Keratinocyte (primary cell): ENCODE measurements around the gene GAS2. TPM values are rescaled to one million over a fixed set of nuclear protein-coding genes. Genes with fewer than 3 reads are reported as not detected.

ENCODE experiments used
- DNase-seq: peaks from one replicate; pipeline ENCODE4 v3.0.0-alpha.2; 2011; ENCODE audit warnings: low read depth, missing footprints, low spot score
- FAIRE-seq: peaks from 2 replicates; lab custom pipeline; 2011; peaks lifted over from hg19 to GRCh38; lab: Jason Lieb, UNC
- H2AFZ ChIP-seq: 2 replicates; pipeline ENCODE4 v1.6.0; 2012; ENCODE audit warnings: low read length, control low read depth, inconsistent platforms; ENCODE audit not compliant: control insufficient read depth
- H3K27ac ChIP-seq: 2 replicates; pipeline ENCODE4 v1.5.1; 2011; ENCODE audit warnings: low read length; ENCODE audit not compliant: control insufficient read depth, insufficient read depth
- H3K27me3 ChIP-seq: 3 replicates; pipeline ENCODE4 v1.6.0; 2011; ENCODE audit warnings: low read length; ENCODE audit not compliant: control insufficient read depth, insufficient read depth; ENCODE audit errors: extremely low read depth
- H3K36me3 ChIP-seq, 2 experiments: 2 replicates in 1 of 2; 3 replicates in 1 of 2; pipeline ENCODE4 v1.5.1; 2011; ENCODE audit warnings: low read length in 2 of 2, mild to moderate bottlenecking in 1 of 2; ENCODE audit not compliant: control insufficient read depth in 2 of 2, insufficient read depth in 2 of 2; ENCODE audit errors: extremely low read depth in 1 of 2
- H3K4me1 ChIP-seq: 3 replicates; pipeline ENCODE4 v1.5.1; 2011; ENCODE audit warnings: low read length; ENCODE audit not compliant: control insufficient read depth, insufficient read depth; ENCODE audit errors: extremely low read depth
- H3K4me2 ChIP-seq: 3 replicates; pipeline ENCODE4 v1.6.0; 2011; ENCODE audit warnings: low read depth, low read length; ENCODE audit not compliant: control insufficient read depth, insufficient read depth; ENCODE audit errors: extremely low read depth
- H3K4me3 ChIP-seq, 3 experiments: fragments of 200-600 bp in 1 of 3; sonication (generic) in 1 of 3; 2 replicates in 2 of 3; 3 replicates in 1 of 3; pipeline ENCODE4 v1.5.1; 2011 to 2016; ENCODE audit warnings: low read length in 3 of 3, mild to moderate bottlenecking in 3 of 3, control low read depth in 2 of 3, inconsistent platforms in 1 of 3, low read depth in 1 of 3, mixed read lengths in 1 of 3, mixed run types in 1 of 3, moderate library complexity in 1 of 3; ENCODE audit not compliant: control insufficient read depth in 2 of 3, insufficient read depth in 2 of 3; ENCODE audit errors: extremely low read depth in 1 of 3
- H3K79me2 ChIP-seq: 2 replicates; pipeline ENCODE4 v1.6.0; 2012; ENCODE audit warnings: low read length; ENCODE audit not compliant: control insufficient read depth, insufficient read depth
- H3K9ac ChIP-seq: 3 replicates; pipeline ENCODE4 v1.6.0; 2011; ENCODE audit warnings: low read length; ENCODE audit not compliant: control insufficient read depth, insufficient read depth; ENCODE audit errors: extremely low read depth
- H3K9me1 ChIP-seq: 3 replicates; pipeline ENCODE4 v1.6.0; 2011; ENCODE audit warnings: low read length; ENCODE audit not compliant: control insufficient read depth, insufficient read depth; ENCODE audit errors: extremely low read depth
- H3K9me3 ChIP-seq: 2 replicates; pipeline ENCODE4 v1.5.1; 2012; ENCODE audit warnings: low read depth, low read length; ENCODE audit not compliant: control insufficient read depth
- H4K20me1 ChIP-seq: 3 replicates; pipeline ENCODE4 v1.6.0; 2011; ENCODE audit warnings: low read length; ENCODE audit not compliant: control insufficient read depth, insufficient read depth; ENCODE audit errors: extremely low read depth
- EZH2 ChIP-seq: IDR thresholded peaks from one replicate; pipeline ENCODE4 v1.6.1; 2012; ENCODE audit warnings: inconsistent platforms, mild to moderate bottlenecking, low read length, moderate library complexity
- dilution Hi-C: fragments of 300-500 bp; cut with MboI; formaldehyde crosslinking; loops from one replicate; pipeline ENCODE4 v1.7.0; 2020; ENCODE audit warnings: low sequenced_read_pairs; ENCODE audit not compliant: extremely low pct_ligation_motif_present
- polyA plus RNA-seq, 5 experiments: library from polyadenylated mRNA; depleted of rRNA in 3 of 5; stranded (reverse) in 3 of 5; stranded (forward) in 1 of 5; unstranded in 1 of 5; fragments of >200 nt; gene quantifications; 1 replicate in 1 of 5; 2 replicates in 3 of 5; 3 replicates in 1 of 5; pipeline versions ENCODE4 v1.2.1 to v1.2.3, GENCODE V29; 2011 to 2012; ENCODE audit warnings: missing spikeins in 2 of 5, low read depth in 1 of 5, low replicate concordance in 1 of 5
- TF ChIP-seq, protein P1 (sequence below), 3 experiments: IDR thresholded peaks in 1 of 3; conservative IDR thresholded peaks in 1 of 3; optimal IDR thresholded peaks in 1 of 3; 2 replicates in 2 of 3; 3 replicates in 1 of 3; pipeline versions ENCODE3 to v1.5.1; 2011; ENCODE audit warnings: low read length in 3 of 3, mild to moderate bottlenecking in 3 of 3, moderate library complexity in 2 of 3, control low read depth in 1 of 3, inconsistent platforms in 1 of 3; ENCODE audit not compliant: insufficient read depth in 2 of 3; ENCODE audit errors: extremely low read depth in 1 of 3

GAS2 gene
- polyA plus RNA-seq, 1 donor (not counting 4 experiments of a cell fraction or from before 2014, with no cell fraction given) = 0.62 TPM

DNA sequence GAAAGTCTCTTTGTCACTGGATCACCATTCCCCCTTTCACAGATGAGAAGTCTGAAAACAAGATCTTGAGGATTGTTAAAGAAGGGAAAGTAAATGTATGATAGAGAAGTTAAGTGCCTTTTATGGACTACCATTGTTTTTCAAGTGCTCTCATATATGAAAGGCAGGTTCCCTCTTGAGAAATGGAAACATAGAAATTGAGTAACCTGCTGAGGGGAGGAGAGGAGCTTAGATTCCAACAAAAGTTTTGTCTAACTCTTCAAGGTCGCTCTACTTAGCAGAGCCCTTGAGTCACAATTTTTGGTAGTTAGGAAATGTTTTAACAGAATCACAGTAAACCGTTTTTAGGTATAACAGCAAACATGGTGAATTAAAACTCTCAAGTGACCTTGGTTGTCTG is 83.1 kb downstream of the GAS2 start:
- DNase-seq (no peak), FAIRE-seq (no peak)
- no peak overlapping the region for H3K9ac ChIP-seq
- H3K4me2 ChIP-seq = no peak overlapping the region
- H3K4me3 ChIP-seq = no peak overlapping the region
- no peaks in the 10 kb centered on the region for H3K9me3 ChIP-seq
- no peaks in the 10 kb centered on the region for H3K79me2 ChIP-seq
- H3K27me3 ChIP-seq = no peaks in the 10 kb centered on the region
- no peak for TF ChIP-seq EZH2
- TF ChIP-seq, protein P1, sequence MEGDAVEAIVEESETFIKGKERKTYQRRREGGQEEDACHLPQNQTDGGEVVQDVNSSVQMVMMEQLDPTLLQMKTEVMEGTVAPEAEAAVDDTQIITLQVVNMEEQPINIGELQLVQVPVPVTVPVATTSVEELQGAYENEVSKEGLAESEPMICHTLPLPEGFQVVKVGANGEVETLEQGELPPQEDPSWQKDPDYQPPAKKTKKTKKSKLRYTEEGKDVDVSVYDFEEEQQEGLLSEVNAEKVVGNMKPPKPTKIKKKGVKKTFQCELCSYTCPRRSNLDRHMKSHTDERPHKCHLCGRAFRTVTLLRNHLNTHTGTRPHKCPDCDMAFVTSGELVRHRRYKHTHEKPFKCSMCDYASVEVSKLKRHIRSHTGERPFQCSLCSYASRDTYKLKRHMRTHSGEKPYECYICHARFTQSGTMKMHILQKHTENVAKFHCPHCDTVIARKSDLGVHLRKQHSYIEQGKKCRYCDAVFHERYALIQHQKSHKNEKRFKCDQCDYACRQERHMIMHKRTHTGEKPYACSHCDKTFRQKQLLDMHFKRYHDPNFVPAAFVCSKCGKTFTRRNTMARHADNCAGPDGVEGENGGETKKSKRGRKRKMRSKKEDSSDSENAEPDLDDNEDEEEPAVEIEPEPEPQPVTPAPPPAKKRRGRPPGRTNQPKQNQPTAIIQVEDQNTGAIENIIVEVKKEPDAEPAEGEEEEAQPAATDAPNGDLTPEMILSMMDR (optimal IDR thresholded peaks at IDR 0.05 in 1 of 3, IDR thresholded peaks at IDR 0.05 in 1 of 3, conservative IDR thresholded peaks at IDR 0.05 in 1 of 3; ENCODE audit: extremely low read depth in 1 of 3, insufficient read depth in 2 of 3, low read length in 3 of 3) = no peak
- no peaks in the 10 kb centered on the region for H3K36me3 ChIP-seq
- H3K27ac ChIP-seq = no peak overlapping the region
- no peak overlapping the region for H2AFZ ChIP-seq
- H4K20me1 ChIP-seq = no peaks in the 10 kb centered on the region
- dilution Hi-C loops = no loop called here
- no peaks in the 10 kb centered on the region for H3K4me1 ChIP-seq
- no peaks in the 10 kb centered on the region for H3K9me1 ChIP-seq

DNA sequence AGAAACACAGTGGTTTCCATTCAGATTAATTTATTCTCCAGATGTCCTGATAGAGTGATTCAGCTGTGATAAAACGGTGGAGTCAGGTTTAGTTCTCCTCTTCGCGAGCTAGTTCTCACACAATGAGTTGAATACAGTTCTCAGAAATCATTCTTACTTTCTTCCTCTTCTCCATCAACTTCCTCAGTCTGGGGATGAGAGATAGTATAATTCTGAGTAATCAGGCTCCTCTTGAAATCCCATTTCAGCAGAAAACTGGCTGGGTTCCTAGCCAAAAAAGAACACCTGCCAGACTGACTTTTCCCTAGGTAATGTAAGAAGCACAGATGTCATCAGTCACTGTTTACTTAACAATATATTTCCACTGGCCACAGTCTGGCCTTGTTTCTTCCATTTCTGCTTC is 86.5 kb downstream of the GAS2 start:
- Histone ChIP-seq H3K4me2 (no peak overlapping the region), H4K20me1 (no peaks in the 10 kb centered on the region), H3K4me3 (no peak overlapping the region), H3K27me3 (no peaks in the 10 kb centered on the region), H3K4me1 (no peaks in the 10 kb centered on the region), H3K9me3 (no peaks in the 10 kb centered on the region), H3K79me2 (no peaks in the 10 kb centered on the region), H3K27ac (no peak overlapping the region), H3K9ac (no peak overlapping the region), H3K9me1 (no peaks in the 10 kb centered on the region), H3K36me3 (no peaks in the 10 kb centered on the region), H2AFZ (no peak overlapping the region)
- FAIRE-seq (no peak), DNase-seq (no peak)
- TF ChIP-seq EZH2 = no peak
- TF ChIP-seq, protein P1 (optimal IDR thresholded peaks at IDR 0.05 in 1 of 3, IDR thresholded peaks at IDR 0.05 in 1 of 3, conservative IDR thresholded peaks at IDR 0.05 in 1 of 3; ENCODE audit: extremely low read depth in 1 of 3, insufficient read depth in 2 of 3, low read length in 3 of 3) = no peak
- dilution Hi-C loops = no loop called here
